HG03521 (cell line): Measurements from ENCODE around the gene PDXDC1.
"Not testable (repeated sequence)": the region's sequence is repeated elsewhere in the genome, so short reads cannot be mapped to it uniquely, and the experiment has no call there.

Experiments
- ATAC-seq: cut with Tn5 transposase; IDR thresholded peaks from one replicate; pipeline ENCODE4 v1.9.1; 2021; ENCODE audit warnings: mild to moderate bottlenecking, moderate library complexity; ENCODE audit not compliant: unreplicated experiment

Gene PDXDC1, protein sequence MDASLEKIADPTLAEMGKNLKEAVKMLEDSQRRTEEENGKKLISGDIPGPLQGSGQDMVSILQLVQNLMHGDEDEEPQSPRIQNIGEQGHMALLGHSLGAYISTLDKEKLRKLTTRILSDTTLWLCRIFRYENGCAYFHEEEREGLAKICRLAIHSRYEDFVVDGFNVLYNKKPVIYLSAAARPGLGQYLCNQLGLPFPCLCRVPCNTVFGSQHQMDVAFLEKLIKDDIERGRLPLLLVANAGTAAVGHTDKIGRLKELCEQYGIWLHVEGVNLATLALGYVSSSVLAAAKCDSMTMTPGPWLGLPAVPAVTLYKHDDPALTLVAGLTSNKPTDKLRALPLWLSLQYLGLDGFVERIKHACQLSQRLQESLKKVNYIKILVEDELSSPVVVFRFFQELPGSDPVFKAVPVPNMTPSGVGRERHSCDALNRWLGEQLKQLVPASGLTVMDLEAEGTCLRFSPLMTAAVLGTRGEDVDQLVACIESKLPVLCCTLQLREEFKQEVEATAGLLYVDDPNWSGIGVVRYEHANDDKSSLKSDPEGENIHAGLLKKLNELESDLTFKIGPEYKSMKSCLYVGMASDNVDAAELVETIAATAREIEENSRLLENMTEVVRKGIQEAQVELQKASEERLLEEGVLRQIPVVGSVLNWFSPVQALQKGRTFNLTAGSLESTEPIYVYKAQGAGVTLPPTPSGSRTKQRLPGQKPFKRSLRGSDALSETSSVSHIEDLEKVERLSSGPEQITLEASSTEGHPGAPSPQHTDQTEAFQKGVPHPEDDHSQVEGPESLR

GRCh38 chr16:14974656-14975417 is at the start of gene PDXDC1:
Gene PDXDC1 (plus strand): TSS chr16:14975026. CDS start chr16:14975200, 174 bp downstream.
- peak; percentile 93 for ATAC-seq

DNA sequence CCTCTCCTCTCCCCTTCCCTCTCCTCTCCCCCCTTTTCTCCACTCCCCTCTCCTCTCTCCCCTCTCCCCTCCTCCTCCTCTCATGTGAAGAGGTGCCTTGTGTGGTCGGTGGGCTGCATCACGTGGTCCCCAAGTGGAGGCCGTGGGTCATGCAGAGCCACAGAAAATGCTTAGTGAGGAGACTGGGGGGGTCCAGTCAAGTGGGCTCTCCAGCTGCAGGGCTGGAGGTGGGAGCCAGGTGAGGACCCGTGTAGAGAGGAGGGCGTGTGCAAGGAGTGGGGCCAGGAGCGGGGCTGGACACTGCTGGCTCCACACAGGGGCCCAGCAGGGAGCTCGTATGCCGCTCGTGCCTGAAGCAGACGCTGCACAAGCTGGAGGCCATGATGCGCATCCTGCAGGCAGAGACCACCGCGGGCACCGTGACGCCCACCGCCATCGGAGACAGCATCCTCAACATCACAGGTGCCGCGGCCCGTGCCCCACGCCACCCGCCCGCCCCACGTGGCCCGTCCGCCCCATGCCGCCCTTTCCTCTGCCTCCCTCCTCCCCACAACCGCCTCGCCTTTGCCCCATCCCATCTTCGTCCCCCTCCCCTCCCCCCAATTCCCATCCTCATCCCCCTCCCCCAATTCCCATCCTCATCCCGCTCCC is 46.6 kb upstream of the PDXDC1 start:
- ATAC-seq, result not testable (repeated sequence)

DNA sequence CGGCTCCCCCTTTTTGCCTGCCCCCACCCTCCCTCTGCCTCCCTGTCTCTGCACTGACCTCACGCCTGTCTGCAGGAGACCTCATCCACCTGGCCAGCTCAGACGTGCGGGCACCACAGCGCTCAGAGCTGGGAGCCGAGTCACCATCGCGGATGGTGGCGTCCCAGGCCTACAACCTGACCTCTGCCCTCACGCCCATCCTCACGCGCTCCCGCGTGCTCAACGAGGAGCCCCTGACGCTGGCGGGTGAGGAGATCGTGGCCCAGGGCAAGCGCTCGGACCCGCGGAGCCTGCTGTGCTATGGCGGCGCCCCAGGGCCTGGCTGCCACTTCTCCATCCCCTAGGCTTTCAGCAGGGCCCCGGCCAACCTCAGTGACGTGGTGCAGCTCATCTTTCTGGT is 45.6 kb upstream of the PDXDC1 start:
- ATAC-seq, result not testable (repeated sequence)

DNA sequence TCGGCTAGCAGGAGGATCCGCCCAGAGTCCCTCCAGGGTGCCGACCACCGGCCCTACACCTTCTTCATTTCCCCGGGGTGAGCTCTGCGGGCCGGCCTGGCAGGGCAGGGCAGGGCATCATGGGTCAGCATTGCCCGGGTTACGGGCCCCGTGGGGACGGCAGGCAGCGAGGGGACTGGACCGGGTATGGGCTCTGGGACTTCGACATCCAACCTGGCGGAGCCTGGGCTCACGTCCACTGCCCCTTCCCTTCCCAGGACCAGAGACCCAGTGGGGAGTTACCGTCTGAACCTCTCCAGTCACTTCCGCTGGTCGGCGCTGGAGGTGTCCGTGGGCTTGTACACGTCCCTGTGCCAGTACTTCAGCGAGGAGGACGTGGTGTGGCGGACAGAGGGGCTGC is 44.6 kb upstream of the PDXDC1 start:
- ATAC-seq, result not testable (repeated sequence)

DNA sequence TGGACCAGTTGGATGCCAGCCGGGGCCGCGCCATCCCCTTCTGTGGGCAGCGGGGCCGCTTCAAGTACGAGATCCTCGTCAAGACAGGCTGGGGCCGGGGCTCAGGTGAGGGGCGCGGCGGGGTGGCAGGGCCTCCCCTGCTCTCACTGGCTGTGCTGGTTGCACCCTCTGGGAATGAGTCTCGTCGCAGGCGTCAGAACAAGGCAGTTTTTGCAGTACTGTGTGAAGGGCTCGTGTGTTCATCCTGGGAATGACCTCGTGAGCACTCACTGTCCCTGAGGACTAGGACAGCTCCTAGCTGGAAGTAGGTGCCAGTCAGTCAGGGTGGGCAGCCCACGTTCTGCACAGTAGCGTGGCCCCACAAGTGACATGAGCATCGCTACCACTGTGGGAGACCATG is 43.9 kb upstream of the PDXDC1 start:
- ATAC-seq, result not testable (repeated sequence)

GRCh38 chr16:14932581-14933375 is 42.0 kb upstream of the PDXDC1 start:
- not testable (repeated sequence) for ATAC-seq

GRCh38 chr16:14937143-14937542 is 37.7 kb upstream of the PDXDC1 start, which contains the start of gene NPIPA1:
Gene NPIPA1 (plus strand): TSS chr16:14937443. CDS start chr16:14937443, 0 bp downstream.
- ATAC-seq, result not testable (repeated sequence)

DNA sequence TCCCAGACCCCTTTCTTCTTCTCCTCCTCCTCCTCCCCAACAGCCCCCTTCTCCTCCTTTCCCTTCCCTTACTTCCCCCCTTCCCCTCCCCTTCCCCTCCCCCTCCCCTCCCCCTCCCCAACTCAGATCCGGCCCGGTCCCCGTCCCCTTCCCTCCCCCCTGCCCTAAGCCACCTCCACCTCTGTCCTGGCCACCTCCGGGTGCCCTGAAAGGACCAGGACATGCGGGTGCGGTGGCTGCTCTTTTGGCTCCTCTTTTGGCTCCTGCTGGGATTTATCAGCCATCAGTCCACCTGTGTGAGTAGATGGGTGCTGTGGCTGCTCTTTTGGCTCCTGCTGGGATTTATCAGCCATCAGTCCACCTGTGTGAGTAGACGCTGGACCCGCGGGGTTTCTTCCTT is 36.8 kb upstream of the PDXDC1 start:
- not testable (repeated sequence) for ATAC-seq

DNA sequence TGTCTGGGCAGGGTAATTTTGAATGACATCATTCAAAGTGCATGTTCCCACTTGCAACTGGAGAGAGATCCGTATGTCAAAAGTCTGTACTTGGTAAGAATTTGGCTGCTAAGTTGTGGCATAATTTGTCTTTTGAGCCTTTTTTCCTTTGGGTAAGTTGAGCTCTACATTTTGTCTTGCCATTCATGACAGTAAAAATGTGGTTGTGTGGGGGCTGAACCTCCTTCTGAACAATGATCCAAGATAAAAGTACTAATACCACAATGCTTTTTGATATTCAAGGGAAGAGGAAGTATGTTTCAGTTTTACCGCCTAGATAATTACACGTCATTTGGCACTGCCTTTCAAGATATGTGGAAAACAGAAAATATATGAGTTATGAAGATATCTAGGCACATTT is 32.1 kb upstream of the PDXDC1 start:
- not testable (repeated sequence) for ATAC-seq

- ATAC-seq, result no peak
These were observed 19.1 kb upstream of the PDXDC1 start for GRCh38 chr16:14955546-14956231.

GRCh38 chr16:14957576-14958322 is 17.1 kb upstream of the PDXDC1 start:
- no peak for ATAC-seq

DNA sequence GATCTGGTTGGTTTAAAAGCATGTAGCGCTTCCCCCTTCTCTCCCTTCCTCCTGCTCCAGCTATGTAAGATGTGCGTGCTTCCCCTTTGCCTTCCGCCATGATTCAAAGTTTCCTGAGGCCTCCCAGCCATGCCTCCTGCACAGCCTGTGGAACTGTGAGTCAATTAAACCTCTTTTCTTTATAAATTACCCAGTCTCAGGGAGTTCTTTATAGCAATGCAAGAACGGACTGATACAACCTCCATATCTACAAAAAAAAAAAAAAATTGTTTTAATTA is 16.6 kb upstream of the PDXDC1 start:
- ATAC-seq, result no peak

GRCh38 chr16:14958970-14959369 is 15.9 kb upstream of the PDXDC1 start:
- ATAC-seq, result no peak

GRCh38 chr16:14961405-14962186 is 13.2 kb upstream of the PDXDC1 start:
- ATAC-seq, result no peak

GRCh38 chr16:14963281-14964173 is 11.3 kb upstream of the PDXDC1 start:
- no peak for ATAC-seq

- no peak for ATAC-seq
These were observed 9.5 kb upstream of the PDXDC1 start for GRCh38 chr16:14965328-14965727.

DNA sequence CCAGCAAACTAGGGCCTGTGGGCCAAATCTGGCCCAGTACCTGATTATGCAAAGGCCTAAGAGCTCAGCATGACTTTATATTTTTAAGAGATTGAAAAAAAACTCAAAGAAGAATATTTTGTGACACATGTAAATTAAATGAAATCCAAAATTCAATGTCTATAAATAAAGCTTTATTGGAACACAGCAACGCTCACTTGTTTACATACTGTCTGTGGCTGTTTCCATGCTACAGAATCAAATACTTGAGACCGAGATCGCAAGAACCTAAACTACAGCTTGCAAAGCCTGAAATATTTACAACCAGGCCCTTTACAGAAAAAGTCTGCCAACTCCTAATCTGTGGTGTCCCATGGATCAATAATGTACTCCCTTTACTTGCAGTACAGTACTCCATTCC is 5.0 kb upstream of the PDXDC1 start:
- not testable (repeated sequence) for ATAC-seq
